HL-60 (cell line): ENCODE data around the gene PPP1R37.

ENCODE experiments used
- CTCF ChIP-seq: IDR thresholded peaks from one replicate; pipeline ENCODE4 v1.5.1; 2011; ENCODE audit warnings: low read length, control low read depth, inconsistent platforms; ENCODE audit not compliant: insufficient read depth
- GABPA ChIP-seq: IDR thresholded peaks from 2 replicates; pipeline ENCODE4 v1.6.1; 2012; ENCODE audit warnings: low read depth
- POLR2AphosphoS5 ChIP-seq: IDR thresholded peaks from 2 replicates; pipeline ENCODE4 v1.6.1; 2012; ENCODE audit warnings: low read depth
- REST ChIP-seq: IDR thresholded peaks from 2 replicates; pipeline ENCODE4 v1.6.1; 2012; ENCODE audit warnings: low read depth; ENCODE audit not compliant: insufficient replicate concordance

DNA sequence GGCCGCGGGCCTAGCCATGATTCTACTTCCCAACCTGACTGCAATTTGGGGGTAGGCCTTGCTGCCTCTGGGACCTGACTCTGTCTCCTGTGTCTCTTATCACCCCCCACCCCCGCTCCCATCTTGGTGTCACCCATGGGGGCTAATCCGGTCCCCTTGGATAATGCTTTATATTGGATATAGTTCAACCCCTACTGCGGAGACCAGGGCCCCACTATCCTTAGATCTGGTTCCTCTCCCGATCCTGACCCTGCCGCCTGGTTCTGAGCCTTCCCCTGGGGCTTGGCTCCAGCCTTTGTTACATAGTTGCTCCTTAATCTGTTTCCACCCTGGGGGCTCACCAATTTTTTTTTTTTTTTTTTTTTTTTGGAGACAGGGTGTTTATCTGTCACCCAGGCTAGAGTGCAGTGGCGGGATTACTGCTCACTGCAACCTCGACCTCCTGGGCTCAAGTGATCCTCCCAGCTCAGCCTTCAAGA, 87.0 kb downstream of the PPP1R37 start:
- no peak for TF ChIP-seq CTCF
- TF ChIP-seq REST: no peak
- TF ChIP-seq POLR2AphosphoS5: no peak
- no peak for TF ChIP-seq GABPA
